ENCODE results near the gene SLC10A2.
"Not testable (repeated sequence)": the region's sequence is repeated elsewhere in the genome, so short reads cannot be mapped to it uniquely, and the experiment has no call there.

SLC10A2 gene

GRCh38 chr13:103066079-103066780 lies at the start of gene SLC10A2:
SLC10A2 (minus strand) TSS chr13:103066417; CDS start chr13:103066249, 168 bp downstream.
- no peak for DNase-seq (ENCODE audit: low read depth)

- DNase-seq (ENCODE audit: low read depth), result no peak
Measured at GRCh38 chr13:103107580-103107979, 41.4 kb upstream of the SLC10A2 start.

- DNase-seq (ENCODE audit: low read depth), result no peak
Measured at GRCh38 chr13:103104340-103104739, 38.1 kb upstream of the SLC10A2 start.

GRCh38 chr13:103103456-103103855 lies 37.2 kb upstream of the SLC10A2 start:
- DNase-seq (ENCODE audit: low read depth), result not testable (repeated sequence)

- no peak for DNase-seq (ENCODE audit: low read depth)
Measured at GRCh38 chr13:103102482-103102881, 36.3 kb upstream of the SLC10A2 start.

GRCh38 chr13:103101901-103102300 lies 35.7 kb upstream of the SLC10A2 start:
- no peak for DNase-seq (ENCODE audit: low read depth)

- no peak for DNase-seq (ENCODE audit: low read depth)
Measured at GRCh38 chr13:103101500-103101899, 35.3 kb upstream of the SLC10A2 start.

GRCh38 chr13:103100830-103101229 lies 34.6 kb upstream of the SLC10A2 start:
- DNase-seq (ENCODE audit: low read depth), result peak; percentile 2

GRCh38 chr13:103099722-103100293 lies 33.6 kb upstream of the SLC10A2 start:
- DNase-seq (ENCODE audit: low read depth), result no peak

GRCh38 chr13:103098535-103098934 lies 32.3 kb upstream of the SLC10A2 start:
- DNase-seq (ENCODE audit: low read depth), result no peak

- no peak for DNase-seq (ENCODE audit: low read depth)
Measured at GRCh38 chr13:103097366-103097928, 31.2 kb upstream of the SLC10A2 start.

GRCh38 chr13:103093649-103094048 lies 27.4 kb upstream of the SLC10A2 start:
- not testable (repeated sequence) for DNase-seq (ENCODE audit: low read depth)

- no peak for DNase-seq (ENCODE audit: low read depth)
Measured at GRCh38 chr13:103087275-103087674, 21.1 kb upstream of the SLC10A2 start.

GRCh38 chr13:103081435-103081834 lies 15.2 kb upstream of the SLC10A2 start:
- DNase-seq (ENCODE audit: low read depth), result no peak

- no peak for DNase-seq (ENCODE audit: low read depth)
Measured at GRCh38 chr13:103078158-103078557, 11.9 kb upstream of the SLC10A2 start.

GRCh38 chr13:103068836-103069235 lies 2.6 kb upstream of the SLC10A2 start:
- no peak for DNase-seq (ENCODE audit: low read depth)

- DNase-seq (ENCODE audit: low read depth), result no peak
Measured at GRCh38 chr13:103067751-103068555, 1.7 kb upstream of the SLC10A2 start.

GRCh38 chr13:103066781-103067345 lies 646 bp upstream of the SLC10A2 start:
- no peak for DNase-seq (ENCODE audit: low read depth)

GRCh38 chr13:103063376-103063775 lies 2.8 kb downstream of the SLC10A2 start:
- no peak for DNase-seq (ENCODE audit: low read depth)

- DNase-seq (ENCODE audit: low read depth), result no peak
Measured at GRCh38 chr13:103062079-103062478, 4.1 kb downstream of the SLC10A2 start.

- no peak for DNase-seq (ENCODE audit: low read depth)
Measured at GRCh38 chr13:103056008-103056407, 10.2 kb downstream of the SLC10A2 start.

GRCh38 chr13:103055166-103055565 lies 11.1 kb downstream of the SLC10A2 start:
- no peak for DNase-seq (ENCODE audit: low read depth)
